HepG2 (cell line): ENCODE data around the gene PRDX2. TPM values are rescaled to one million over a fixed set of nuclear protein-coding genes. Genes with fewer than 3 reads are reported as not detected.

ENCODE experiments used
- ARNT2 ChIP-seq: sonication (generic); formaldehyde crosslinking; IDR thresholded peaks from 2 replicates; pipeline ENCODE4 v1.8.0; 2022; ENCODE audit warnings: mild to moderate bottlenecking, low read depth, missing genetic modification reagents, moderate library complexity
- ATF7-NPFF ChIP-seq: sonication (generic); formaldehyde crosslinking; IDR thresholded peaks from 2 replicates; pipeline ENCODE4 v1.8.1; 2023; ENCODE audit warnings: mild to moderate bottlenecking, low read depth, missing genetic modification reagents, moderate library complexity
- CSRNP1 ChIP-seq: sonication (generic); formaldehyde crosslinking; IDR thresholded peaks from 2 replicates; pipeline ENCODE4 v1.8.1; 2023; ENCODE audit warnings: mild to moderate bottlenecking, missing genetic modification reagents
- PATZ1 ChIP-seq: sonication (generic); formaldehyde crosslinking; IDR thresholded peaks from 2 replicates; pipeline ENCODE4 v1.4.0; 2020; ENCODE audit warnings: missing genetic modification reagents
- PPARG ChIP-seq: conservative IDR thresholded peaks from 2 replicates; pipeline ENCODE4 v1.6.1; 2016; ENCODE audit warnings: missing biosample characterization, missing genetic modification reagents
- RFXAP ChIP-seq: sonication (generic); formaldehyde crosslinking; IDR thresholded peaks from 2 replicates; pipeline ENCODE4 v1.4.0; 2020; ENCODE audit warnings: missing genetic modification reagents, borderline replicate concordance
- RXRB ChIP-seq: IDR thresholded peaks from 2 replicates; pipeline ENCODE4 v1.6.1; 2016; ENCODE audit warnings: borderline replicate concordance, missing genetic modification reagents, missing compliant biosample characterization
- SALL1 ChIP-seq: sonication (generic); formaldehyde crosslinking; IDR thresholded peaks from 2 replicates; pipeline ENCODE4 v1.8.0; 2022; ENCODE audit warnings: mild to moderate bottlenecking, missing genetic modification reagents
- SP1 ChIP-seq, 2 experiments: fragments of 450-650 bp in 1 of 2; sonication (generic) in 1 of 2; formaldehyde crosslinking in 1 of 2; IDR thresholded peaks; 2 replicates each; pipeline versions ENCODE4 v1.4.0 to v1.6.1; 2016 to 2020; ENCODE audit warnings: missing genetic modification reagents in 1 of 2
- XBP1 ChIP-seq: sonication (generic); formaldehyde crosslinking; IDR thresholded peaks from 2 replicates; pipeline ENCODE4 v1.5.0; 2020; ENCODE audit warnings: missing genetic modification reagents
- ZBTB1 ChIP-seq: sonication (generic); formaldehyde crosslinking; IDR thresholded peaks from 2 replicates; pipeline ENCODE4 v1.4.0; 2020; ENCODE audit warnings: missing genetic modification reagents, borderline replicate concordance
- ZKSCAN8 ChIP-seq: IDR thresholded peaks from 2 replicates; pipeline ENCODE4 v1.6.1; 2016; ENCODE audit warnings: borderline replicate concordance, missing genetic modification reagents, missing compliant biosample characterization
- ZNF205 ChIP-seq: IDR thresholded peaks from 2 replicates; pipeline ENCODE4 v1.6.1; 2018; ENCODE audit warnings: missing biosample characterization, missing genetic modification reagents
- ZNF354B ChIP-seq: sonication (generic); formaldehyde crosslinking; IDR thresholded peaks from 2 replicates; pipeline ENCODE4 v1.8.0; 2022; ENCODE audit warnings: mild to moderate bottlenecking, missing genetic modification reagents
- ZNF687 ChIP-seq: sonication (generic); formaldehyde crosslinking; IDR thresholded peaks from 2 replicates; pipeline ENCODE4 v1.5.1; 2020; ENCODE audit warnings: mild to moderate bottlenecking, missing genetic modification reagents, moderate library complexity
- ZNF768 ChIP-seq: sonication (generic); formaldehyde crosslinking; IDR thresholded peaks from 2 replicates; pipeline ENCODE4 v1.4.0; 2020; ENCODE audit warnings: missing genetic modification reagents
- ZNF788 ChIP-seq: sonication (generic); formaldehyde crosslinking; IDR thresholded peaks from 2 replicates; pipeline ENCODE4 v1.5.0; 2020; ENCODE audit warnings: mild to moderate bottlenecking, missing genetic modification reagents, borderline replicate concordance
- ZSCAN31 ChIP-seq: sonication (generic); formaldehyde crosslinking; IDR thresholded peaks from 2 replicates; pipeline ENCODE4 v1.5.0; 2020; ENCODE audit warnings: low read depth, mild to moderate bottlenecking, missing genetic modification reagents
- polyA plus RNA-seq, 8 experiments: library from polyadenylated mRNA; depleted of rRNA in 3 of 8; stranded (reverse) in 7 of 8; unstranded in 1 of 8; fragments of >200 nt; fragmentation: Illumina TruSeq in 4 of 8; extraction: Trizol in 4 of 8; gene quantifications; 2 replicates each; pipeline versions ENCODE4 v1.2.1 to v1.2.3, GENCODE V29; 2011 to 2016; ENCODE audit warnings: low read depth in 4 of 8, missing spikeins in 1 of 8, mixed read lengths in 1 of 8; ENCODE audit not compliant: insufficient read depth in 1 of 8
- total RNA-seq, 5 experiments: library from RNA; depleted of rRNA; stranded (reverse); fragments of >200 nt; fragmentation: Illumina TruSeq; extraction: Trizol; gene quantifications; 2 replicates each; pipeline ENCODE4 v1.2.3, GENCODE V29; 2016; ENCODE audit warnings: low read depth in 1 of 5

PRDX2 gene
- total and polyA plus RNA-seq, 2 of the 13 experiments (the other 11 are each of a cell fraction or from before 2014, with no cell fraction given), result 218 to 381 TPM

DNA sequence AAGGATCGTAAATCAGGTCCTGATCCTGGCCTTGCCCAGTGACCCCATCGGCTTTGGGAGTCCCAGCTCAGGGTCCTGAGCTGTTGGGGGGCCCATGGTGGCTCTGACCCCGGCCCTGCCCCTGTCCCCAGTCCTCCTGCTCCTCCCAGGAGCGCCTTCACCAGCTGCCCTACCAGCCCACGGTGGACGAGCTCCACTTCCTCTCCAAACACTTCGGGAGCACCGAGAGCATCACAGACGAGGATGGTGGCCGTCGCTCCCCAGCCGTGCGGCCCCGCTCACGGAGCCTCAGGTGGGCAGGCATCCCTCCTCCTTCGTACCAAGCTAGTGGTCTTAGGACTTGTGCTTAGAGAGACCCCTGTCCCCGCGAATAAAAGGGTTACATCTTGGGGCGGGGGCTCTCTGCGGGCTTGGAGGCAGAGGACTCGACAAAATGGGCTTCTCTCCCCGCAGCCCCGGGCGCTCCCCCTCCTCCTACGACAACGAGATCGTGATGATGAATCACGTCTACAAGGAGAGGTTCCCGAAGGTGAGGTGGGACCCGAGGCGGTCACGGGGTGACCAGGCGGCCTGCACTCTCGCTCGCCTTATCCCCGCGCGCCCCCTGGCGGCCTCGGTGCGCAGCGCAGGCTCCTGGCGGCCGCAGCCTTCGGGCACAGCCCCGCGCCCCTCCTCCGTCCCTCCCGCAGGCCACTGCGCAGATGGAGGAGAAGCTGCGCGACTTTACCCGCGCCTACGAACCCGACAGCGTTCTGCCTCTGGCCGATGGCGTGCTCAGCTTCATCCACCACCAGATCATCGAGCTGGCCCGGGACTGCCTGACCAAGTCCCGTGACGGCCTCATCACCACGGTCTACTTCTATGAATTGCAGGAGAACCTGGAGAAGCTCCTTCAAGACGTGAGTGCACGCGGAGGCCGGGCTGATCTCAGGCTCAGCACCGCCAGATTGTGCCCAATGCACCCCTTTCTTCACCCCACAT is 45.8 kb upstream of the PRDX2 start (continued):
- TF ChIP-seq PATZ1 (CRISPR knock-in tag) (0 out of 2 replicates have a peak, but pooled peaks have one; percentile 39), ATF7-NPFF (CRISPR knock-in tag) (0 out of 2 replicates have a peak, but pooled peaks have one; percentile 28), ZKSCAN8 (CRISPR knock-in tag) (peak; percentile 24; the same call in 1 of the 2 replicates), SALL1 (CRISPR knock-in tag) (peak; percentile 62; the same call in 1 of the 2 replicates), ARNT2 (CRISPR knock-in tag) (peak; percentile 69; the same call in 1 of the 2 replicates), CSRNP1 (CRISPR knock-in tag) (0 out of 2 replicates have a peak, but pooled peaks have one; percentile 55), ZBTB1 (CRISPR knock-in tag) (no peak), ZNF768 (CRISPR knock-in tag) (peak; percentile 36; the same call in 1 of the 2 replicates), ZNF205 (CRISPR knock-in tag) (0 out of 2 replicates have a peak, but pooled peaks have one; percentile 15), SP1 (IDR thresholded peaks at IDR 0.05) (no peak), SP1 (CRISPR knock-in tag; IDR thresholded peaks at IDR 0.05) (0 out of 2 replicates have a peak, but pooled peaks have one; percentile 24), RXRB (CRISPR knock-in tag) (0 out of 2 replicates have a peak, but pooled peaks have one; percentile 37), PPARG (peak; percentile 46; the same call in 1 of the 2 replicates), ZSCAN31 (CRISPR knock-in tag) (peak; percentile 66; the same call in 1 of the 2 replicates), ZNF354B (no peak), XBP1 (CRISPR knock-in tag) (no peak), ZNF687 (CRISPR knock-in tag) (peak; percentile 77), ZNF788 (CRISPR knock-in tag) (peak; percentile 83; the same call in 1 of the 2 replicates), RFXAP (CRISPR knock-in tag) (no peak)
